ENCODE results near the gene NGDN. TPM values are rescaled to one million over a fixed set of nuclear protein-coding genes. Genes with fewer than 3 reads are reported as not detected.

Gene NGDN
- total RNA-seq, 1 experiment from 2014 or later = 42.0 TPM

DNA sequence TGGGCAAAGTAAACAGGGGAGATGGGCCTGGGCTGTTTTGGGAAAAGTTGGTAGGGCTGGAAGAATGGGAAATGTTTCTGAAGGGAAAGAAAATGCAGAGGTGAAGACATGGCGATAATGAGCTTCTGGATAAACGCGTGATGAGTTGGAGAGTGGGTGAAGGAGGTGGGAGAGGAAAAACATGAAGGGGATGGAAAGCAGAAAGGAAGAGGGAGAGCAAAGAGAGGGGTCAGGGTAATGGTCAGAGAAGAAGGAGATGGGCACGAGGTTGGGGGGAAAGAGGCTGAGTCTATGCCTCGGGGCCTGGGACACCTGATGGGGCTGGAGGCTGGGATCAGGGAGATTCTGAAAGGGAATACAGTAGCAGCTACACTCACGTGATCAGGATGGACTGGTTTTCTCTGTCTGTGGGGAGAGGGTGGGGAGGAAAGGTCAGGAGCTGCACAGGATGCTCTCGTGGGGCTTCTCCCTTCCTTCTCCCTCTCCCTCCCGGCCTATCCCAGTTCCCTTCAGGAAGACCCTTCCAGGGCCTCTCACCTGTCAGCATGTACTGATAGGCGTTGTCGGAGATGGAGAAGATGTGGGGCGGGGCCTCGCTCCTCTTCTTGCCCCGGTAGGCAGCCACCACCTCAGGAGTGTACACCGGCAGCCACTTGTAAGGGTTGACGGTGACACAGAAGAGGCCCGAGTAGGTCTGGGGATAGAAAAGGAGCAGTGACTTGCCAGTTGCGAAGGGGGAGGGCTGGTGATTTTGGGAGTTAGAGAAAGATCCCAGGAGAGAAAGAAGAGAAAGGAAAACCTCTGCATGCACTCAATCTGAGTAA lies 37.2 kb upstream of the NGDN start:
- no peak overlapping the region for H3K4me3 ChIP-seq (replicated peaks in 1 of 2; ENCODE audit: low read depth in 1 of 2, low read length in 2 of 2)
- H3K4me1 ChIP-seq (ENCODE audit: control insufficient read depth in 1 of 2, insufficient read depth in 2 of 2, low read length in 2 of 2) = no peaks in the 10 kb centered on the region
- H3K36me3 ChIP-seq (ENCODE audit: control insufficient read depth in 1 of 2, insufficient read depth in 2 of 2, low read length in 2 of 2) = no peaks in the 10 kb centered on the region
- H4K20me1 ChIP-seq (ENCODE audit: insufficient read depth) = no peaks in the 10 kb centered on the region
- intact Hi-C loops (cut with micrococcal nuclease) = no loop called here
- ChIA-PET CTCF (no interaction called here), RAD21 (ENCODE audit: low non-redundant PET in 1 of 2, low total read pairs in 2 of 2, uncharacterized antibody in 2 of 2, unreplicated experiment in 2 of 2) (no interaction called here), POLR2A (no interaction called here)
- H3K9ac ChIP-seq (ENCODE audit: low read length) = no peak overlapping the region
- H3K27ac ChIP-seq (ENCODE audit: low read depth, low read length) = no peak overlapping the region
- H2AFZ ChIP-seq (ENCODE audit: low read depth, low read length, poor library complexity, severe bottlenecking) = no peak overlapping the region
- H3K9me3 ChIP-seq (ENCODE audit: control insufficient read depth in 1 of 2, insufficient read depth in 1 of 2, low read depth in 1 of 2, low read length in 2 of 2) = no peaks in the 10 kb centered on the region
- TF ChIP-seq POLR2AphosphoS5 (IDR thresholded peaks at IDR 0.05; ENCODE audit: low read depth, low read length) (no peak), EZH2phosphoT487 (IDR thresholded peaks at IDR 0.05; ENCODE audit: borderline replicate concordance) (no peak), FOSL1 (IDR thresholded peaks at IDR 0.05; ENCODE audit: low read depth) (no peak), SP1 (IDR thresholded peaks at IDR 0.05; ENCODE audit: low read depth) (no peak), CEBPB (IDR thresholded peaks at IDR 0.05; ENCODE audit: low read depth) (no peak), TCF7L2 (IDR thresholded peaks at IDR 0.05; ENCODE audit: borderline replicate concordance, extremely low read depth, insufficient read depth, insufficient read length) (no peak)
- TF ChIP-seq, protein P1, sequence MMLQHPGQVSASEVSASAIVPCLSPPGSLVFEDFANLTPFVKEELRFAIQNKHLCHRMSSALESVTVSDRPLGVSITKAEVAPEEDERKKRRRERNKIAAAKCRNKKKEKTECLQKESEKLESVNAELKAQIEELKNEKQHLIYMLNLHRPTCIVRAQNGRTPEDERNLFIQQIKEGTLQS (IDR thresholded peaks at IDR 0.05) = no peak
- TF ChIP-seq, protein P2, sequence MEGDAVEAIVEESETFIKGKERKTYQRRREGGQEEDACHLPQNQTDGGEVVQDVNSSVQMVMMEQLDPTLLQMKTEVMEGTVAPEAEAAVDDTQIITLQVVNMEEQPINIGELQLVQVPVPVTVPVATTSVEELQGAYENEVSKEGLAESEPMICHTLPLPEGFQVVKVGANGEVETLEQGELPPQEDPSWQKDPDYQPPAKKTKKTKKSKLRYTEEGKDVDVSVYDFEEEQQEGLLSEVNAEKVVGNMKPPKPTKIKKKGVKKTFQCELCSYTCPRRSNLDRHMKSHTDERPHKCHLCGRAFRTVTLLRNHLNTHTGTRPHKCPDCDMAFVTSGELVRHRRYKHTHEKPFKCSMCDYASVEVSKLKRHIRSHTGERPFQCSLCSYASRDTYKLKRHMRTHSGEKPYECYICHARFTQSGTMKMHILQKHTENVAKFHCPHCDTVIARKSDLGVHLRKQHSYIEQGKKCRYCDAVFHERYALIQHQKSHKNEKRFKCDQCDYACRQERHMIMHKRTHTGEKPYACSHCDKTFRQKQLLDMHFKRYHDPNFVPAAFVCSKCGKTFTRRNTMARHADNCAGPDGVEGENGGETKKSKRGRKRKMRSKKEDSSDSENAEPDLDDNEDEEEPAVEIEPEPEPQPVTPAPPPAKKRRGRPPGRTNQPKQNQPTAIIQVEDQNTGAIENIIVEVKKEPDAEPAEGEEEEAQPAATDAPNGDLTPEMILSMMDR (IDR thresholded peaks at IDR 0.05 in 2 of 3, conservative IDR thresholded peaks at IDR 0.05 in 1 of 3; ENCODE audit: borderline replicate concordance in 1 of 3, insufficient read depth in 1 of 3, low read depth in 2 of 3, low read length in 2 of 3) = no peak
- TF ChIP-seq, protein P3, sequence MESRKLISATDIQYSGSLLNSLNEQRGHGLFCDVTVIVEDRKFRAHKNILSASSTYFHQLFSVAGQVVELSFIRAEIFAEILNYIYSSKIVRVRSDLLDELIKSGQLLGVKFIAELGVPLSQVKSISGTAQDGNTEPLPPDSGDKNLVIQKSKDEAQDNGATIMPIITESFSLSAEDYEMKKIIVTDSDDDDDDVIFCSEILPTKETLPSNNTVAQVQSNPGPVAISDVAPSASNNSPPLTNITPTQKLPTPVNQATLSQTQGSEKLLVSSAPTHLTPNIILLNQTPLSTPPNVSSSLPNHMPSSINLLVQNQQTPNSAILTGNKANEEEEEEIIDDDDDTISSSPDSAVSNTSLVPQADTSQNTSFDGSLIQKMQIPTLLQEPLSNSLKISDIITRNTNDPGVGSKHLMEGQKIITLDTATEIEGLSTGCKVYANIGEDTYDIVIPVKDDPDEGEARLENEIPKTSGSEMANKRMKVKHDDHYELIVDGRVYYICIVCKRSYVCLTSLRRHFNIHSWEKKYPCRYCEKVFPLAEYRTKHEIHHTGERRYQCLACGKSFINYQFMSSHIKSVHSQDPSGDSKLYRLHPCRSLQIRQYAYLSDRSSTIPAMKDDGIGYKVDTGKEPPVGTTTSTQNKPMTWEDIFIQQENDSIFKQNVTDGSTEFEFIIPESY (IDR thresholded peaks at IDR 0.05; ENCODE audit: extremely low read depth, insufficient replicate concordance, low read length) = no peak
- BruUV-seq (replicated peaks) = no TSS peak
- peaks cover 12% of the 10 kb centered on the region for H3K27me3 ChIP-seq (ENCODE audit: insufficient read depth, low read length)
- no peak overlapping the region for H3K4me2 ChIP-seq (ENCODE audit: low read length)
- DNase-seq (ENCODE audit: low read depth, low spot score) = no peak
- ATAC-seq = no peak
- no peaks in the 10 kb centered on the region for H3K79me2 ChIP-seq (ENCODE audit: insufficient read depth, low read length)
- H3K9me2 ChIP-seq (ENCODE audit: insufficient read depth) = no peaks in the 10 kb centered on the region

All from HCT116 (cell line).